NOMO-1 (cell line): ENCODE data around the gene SBNO2.
A peak's percentile ranks its signal among the peaks of the same experiment; 100 is the strongest.

Source experiments
- DNase-seq, 2 experiments: peaks; one replicate each; lab custom pipeline; 2025; ENCODE audit not compliant: unreplicated experiment in 2 of 2; lab: John Stamatoyannopoulos, UW

SBNO2 gene

GRCh38 chr19:1079566-1080111 lies 94.4 kb downstream of the SBNO2 start:
- no peak for DNase-seq

- DNase-seq, result peak; percentile 93 to 94
Observed at GRCh38 chr19:1076951-1077350, 97.1 kb downstream of the SBNO2 start.

DNA sequence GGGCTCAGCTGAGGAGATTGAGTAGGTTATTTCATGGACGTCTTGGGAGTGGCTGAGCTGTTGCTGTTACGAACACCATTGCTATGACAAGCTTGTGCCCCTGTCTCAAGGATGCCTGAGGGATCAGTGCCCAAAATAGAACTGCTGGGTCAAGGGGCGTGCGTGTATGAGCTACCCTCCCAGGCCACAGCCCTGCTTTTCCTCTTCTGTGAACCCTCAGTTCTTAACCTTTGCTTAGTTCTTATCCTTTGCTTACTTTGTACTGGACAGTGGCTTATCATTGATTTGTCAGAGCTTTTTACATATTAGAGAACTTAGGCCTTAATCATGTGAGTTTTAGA lies 98.1 kb downstream of the SBNO2 start:
- DNase-seq, result no peak

DNA sequence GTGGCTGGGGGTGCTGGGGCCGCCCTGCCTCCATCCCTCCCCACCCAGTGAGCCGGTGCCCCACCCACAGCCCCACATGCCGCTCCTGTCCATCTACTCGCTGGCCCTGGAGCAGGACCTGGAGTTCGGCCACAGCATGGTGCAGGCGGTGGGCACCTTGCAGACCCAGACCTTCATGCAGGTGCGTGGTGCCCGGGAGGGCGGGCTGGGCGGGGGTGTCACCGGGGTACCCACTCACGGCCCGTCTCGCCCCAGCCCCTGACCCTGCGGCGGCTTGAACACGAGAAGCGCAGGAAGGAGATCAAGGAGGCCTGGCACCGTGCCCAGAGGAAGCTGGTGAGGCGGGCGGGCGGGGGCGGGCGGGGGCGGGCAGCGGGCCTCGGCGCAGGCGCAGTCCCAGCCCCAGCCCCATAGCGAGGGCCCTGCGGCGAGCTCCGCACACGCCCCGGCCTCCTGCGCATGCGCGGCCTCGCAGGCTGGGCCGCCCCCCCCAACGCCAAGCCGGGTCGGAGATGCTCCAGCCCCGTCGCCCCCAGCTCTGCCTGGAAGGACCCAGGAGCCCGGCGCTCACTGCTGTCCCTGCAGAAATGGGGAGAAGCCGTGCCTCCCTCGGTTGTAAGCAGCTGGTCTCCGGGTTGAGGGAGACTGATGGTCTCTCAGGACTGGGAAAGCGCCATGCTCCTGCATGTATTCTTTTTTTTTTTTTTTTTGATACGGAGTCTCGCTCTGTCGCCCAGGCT lies 99.4 kb downstream of the SBNO2 start:
- DNase-seq, result peak; percentile 74 to 82

DNA sequence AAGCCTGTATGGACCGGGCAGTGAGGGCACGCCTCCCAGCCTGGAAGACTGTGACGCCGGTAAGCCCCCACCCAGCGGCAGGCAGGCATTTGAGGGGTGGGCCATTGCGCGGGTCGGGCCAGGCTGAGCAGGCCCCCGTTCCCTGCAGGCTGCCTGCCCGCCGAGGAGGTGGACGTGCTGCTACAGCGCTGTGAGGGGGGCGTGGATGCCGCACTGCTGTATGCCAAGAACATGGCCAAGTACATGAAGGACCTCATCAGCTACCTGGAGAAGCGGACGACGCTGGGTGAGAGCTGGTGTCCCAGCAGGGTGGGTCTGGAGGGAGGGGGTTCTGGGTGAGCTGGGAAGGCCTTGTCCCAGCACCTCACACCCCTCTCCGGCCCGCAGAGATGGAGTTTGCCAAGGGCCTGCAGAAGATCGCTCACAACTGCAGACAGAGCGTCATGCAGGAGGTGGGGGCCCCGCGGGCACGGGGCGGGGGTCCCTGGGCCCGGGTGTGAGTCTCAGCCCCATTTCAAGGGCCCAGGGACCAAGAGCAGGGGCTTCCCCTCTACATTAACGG lies 100.0 kb downstream of the SBNO2 start:
- no peak for DNase-seq

DNA sequence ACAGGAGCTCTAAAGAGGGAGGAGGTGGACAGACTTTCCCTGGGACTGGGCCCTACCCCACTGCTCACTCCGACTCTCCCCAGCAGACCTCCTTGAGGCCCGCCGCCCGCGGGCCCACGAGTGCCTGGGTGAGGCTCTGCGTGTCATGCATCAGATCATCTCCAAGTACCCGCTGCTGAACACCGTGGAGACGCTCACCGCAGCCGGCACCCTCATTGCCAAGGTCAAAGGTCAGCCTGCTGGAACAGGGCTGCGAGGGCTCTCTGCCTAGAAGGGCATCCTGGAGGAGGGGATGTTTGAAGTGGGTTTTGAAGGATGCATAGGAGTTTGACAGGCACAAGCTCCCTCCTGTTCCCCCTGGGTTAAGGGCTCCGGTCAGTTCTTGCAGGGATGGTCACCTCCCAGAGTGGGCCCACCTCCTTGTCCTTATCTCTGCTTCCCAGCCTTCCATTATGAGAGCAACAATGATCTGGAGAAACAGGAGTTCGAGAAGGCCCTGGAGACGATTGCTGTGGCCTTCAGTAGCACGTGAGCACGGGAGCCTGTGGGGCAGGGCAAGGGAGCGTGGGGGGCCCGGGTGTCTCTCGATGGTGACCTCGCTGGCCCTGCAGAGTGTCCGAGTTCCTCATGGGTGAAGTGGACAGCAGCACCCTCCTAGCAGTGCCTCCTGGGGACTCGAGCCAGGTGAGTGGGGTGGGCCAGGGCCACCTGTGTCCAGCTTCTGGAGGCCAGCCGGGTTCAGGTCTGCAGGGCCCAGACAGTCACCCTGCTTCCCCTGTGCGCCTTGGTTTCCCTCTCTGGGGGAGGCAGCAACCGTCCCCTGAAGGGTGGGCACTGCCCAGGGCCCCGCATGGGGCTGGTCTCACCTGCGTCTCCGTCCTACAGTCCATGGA lies 100.8 kb downstream of the SBNO2 start:
- DNase-seq, result no peak

- no peak for DNase-seq
Observed at GRCh38 chr19:1072371-1073015, 101.6 kb downstream of the SBNO2 start.

DNA sequence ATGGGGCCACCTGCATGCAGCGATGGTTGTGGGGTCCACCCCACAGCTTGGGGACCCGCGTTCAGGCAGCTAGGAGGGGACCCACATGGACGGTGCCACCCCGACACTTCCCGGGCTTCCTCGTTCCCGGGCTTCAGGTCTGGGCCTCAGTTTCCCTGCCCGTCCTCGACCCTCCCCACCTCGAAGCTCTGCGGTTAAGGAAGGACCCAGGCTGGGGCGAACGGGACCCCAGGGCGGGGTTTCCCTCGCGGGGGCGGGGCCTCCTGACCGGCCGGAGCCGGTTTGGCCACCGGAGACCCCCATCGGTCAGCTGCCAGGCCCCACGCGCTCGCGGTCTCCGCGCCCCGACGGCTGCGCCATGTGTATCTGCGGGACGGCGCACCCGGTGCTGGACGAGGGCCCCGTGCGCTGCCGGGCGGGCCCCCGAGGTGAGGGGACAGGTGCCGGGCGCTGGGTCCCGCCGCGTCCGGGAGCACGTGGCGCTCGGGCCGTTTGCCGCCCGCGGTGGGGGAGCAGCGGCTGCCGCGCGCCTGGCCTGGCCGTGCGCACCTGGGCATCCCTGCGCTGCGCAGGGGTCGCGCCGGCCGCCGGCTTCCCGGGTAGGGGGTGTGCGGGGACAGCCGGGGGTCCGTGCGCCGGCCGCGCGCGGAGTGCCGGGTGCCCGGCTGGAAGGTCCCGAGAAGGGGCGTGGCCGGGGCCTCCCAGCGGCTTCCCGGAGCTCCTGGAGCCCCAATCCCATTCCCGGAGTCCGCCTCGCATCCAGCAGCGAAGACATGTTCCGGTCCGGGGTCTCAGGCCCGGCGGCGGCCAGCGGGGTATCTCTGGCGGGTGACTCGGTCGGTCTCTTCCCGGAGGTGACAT lies 102.9 kb downstream of the SBNO2 start:
- DNase-seq, result no peak

GRCh38 chr19:1070576-1070930 lies 103.5 kb downstream of the SBNO2 start:
- DNase-seq, result no peak

DNA sequence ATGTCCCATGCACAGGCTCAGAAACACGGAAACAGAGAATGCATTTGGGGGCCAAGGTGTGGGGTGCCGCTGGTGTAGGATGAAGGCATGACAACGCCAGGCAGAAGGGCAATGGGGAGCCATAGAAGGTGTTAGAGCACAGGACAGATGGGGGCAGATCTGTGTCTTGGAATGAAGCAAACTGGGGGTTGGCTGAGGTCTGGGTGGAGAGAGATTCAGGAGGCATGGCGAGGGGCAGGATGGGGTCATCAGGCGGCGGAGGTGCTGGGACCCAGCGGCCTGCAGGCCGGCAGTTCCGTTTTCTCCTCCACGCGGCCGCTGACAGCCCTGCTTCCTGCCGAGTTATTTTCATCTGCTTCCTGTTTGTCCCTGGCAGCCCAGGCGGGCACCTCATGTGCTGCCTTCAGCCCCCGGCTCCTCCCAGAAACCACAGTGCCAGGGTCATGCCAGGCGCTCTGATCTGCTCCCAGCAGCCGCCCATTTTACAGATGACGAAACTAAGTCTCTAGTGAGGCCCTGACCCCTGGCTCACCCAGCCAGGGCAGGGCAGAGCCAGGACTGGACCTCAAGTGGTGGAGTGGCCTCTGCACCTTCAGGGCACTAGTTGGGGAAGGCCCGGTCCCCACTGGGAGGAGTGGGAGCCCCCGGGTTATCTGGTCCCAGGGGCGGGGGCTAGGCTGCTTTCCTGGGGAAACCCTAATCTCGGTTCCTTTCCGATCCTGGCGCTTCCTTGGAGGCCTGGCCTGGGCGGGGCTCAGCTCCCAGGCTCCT lies 104.9 kb downstream of the SBNO2 start:
- peak; percentile 90 to 92 for DNase-seq

GRCh38 chr19:1068009-1069001 lies 105.8 kb downstream of the SBNO2 start:
- DNase-seq, result peak; percentile 60 to 79

GRCh38 chr19:1067341-1067957 lies 106.6 kb downstream of the SBNO2 start:
- peak in 1 of 2 experiments; percentile 65 for DNase-seq

DNA sequence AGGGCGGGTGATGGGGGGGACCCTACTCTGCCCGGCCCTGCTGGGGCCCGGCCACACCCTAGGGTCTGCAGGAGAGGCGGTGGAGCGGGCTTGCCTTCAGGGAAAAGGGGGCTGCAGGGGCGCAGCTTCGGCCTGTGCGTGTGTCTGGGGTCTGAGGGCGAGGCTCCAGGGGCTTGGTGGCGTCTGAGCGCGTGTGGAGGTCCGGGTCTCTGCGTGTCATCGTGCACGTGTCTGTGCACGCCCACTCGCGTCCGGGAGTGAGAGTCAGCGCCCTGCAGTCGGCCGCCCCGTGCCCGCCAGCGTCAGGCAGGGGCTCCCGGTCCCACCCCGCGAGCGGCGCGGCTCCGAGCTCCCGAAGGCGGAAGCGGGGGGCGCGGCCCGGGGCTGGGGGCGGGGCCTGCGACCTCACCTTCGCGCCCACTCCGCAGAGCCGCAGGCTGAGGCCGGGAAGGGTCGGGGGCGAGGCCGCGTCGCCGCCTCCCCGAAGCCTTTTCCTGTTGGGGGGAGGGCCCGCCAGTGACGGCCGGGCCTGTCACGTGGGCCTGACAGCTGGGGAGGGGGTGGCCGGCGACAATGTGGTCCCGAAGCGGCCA lies 107.2 kb downstream of the SBNO2 start, which contains the start of gene ARHGAP45:
TSS of gene ARHGAP45 (plus strand) at position 420 of the 593 bp plus-strand sequence. CDS start 239 bp downstream, outside the sequence.
- DNase-seq, result peak; percentile 65 to 72

- DNase-seq, result no peak
Observed at GRCh38 chr19:1066251-1066747, 107.8 kb downstream of the SBNO2 start.

DNA sequence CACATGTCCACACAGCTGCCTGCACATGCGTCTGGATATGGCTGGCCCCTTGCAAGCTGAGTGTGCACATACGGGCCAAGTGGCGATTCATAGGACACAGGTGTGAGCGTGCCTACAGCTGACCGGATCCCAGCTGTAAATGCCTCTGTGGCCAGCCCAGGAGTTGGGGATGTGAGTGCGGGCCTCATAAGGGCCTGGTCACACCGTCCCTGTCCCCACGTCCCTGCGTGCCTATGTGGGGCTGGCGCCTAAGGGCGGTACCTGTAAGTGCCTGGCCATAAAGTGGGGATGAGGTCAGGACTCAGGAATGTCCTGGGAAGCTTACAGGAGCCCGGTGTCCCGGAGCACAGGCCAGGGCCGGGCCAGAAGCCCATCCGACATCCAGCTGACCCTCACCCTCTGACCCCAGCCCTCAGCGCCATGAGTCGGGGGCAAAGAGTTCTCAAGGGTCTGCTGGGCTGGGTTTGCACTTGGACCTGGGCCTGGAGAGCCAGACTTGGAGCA lies 108.4 kb downstream of the SBNO2 start:
- DNase-seq, result no peak

DNA sequence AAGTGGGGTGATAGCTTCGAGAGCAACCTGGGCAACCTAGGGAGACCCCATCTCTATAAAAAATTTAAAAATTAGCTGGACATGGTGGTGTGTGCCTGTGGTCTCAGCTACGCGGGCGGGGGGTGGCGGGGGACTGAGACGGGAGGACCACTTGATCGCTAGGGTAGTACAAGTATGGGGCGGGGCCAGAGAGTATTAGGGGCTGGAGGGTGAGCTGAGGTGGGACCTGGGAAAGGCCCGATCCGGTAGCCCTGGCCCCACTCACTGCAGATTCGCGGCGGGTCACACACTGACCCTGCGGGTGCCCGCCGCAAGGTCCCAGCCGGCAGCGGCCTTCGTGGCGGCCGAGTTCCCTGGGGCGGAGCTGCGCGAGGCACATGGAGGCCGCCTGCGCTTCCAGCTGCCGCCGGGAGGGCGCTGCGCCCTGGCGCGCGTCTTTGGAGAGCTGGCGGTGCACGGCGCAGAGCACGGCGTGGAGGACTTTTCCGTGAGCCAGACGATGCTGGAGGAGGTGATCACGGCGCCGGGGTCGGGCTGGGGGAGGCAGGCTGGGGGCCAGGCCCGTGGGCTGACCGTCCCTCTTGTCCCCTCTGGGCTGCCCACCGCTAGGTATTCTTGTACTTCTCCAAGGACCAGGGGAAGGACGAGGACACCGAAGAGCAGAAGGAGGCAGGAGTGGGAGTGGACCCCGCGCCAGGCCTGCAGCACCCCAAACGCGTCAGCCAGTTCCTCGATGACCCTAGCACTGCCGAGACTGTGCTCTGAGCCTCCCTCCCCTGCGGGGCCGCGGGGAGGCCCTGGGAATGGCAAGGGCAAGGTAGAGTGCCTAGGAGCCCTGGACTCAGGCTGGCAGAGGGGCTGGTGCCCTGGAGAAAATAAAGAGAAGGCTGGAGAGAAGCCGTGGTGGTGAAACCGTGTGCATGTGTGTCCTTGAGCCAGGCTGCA lies 109.1 kb downstream of the SBNO2 start:
- peak; percentile 71 to 79 for DNase-seq
